Epidermal melanocyte (primary cell): ENCODE measurements around the gene NFIC.
"Not testable (repeated sequence)": the region's sequence is repeated elsewhere in the genome, so short reads cannot be mapped to it uniquely, and the experiment has no call there.

ENCODE experiments used
- DNase-seq: peaks from one replicate; pipeline ENCODE4 v3.0.0; 2011; ENCODE audit warnings: low spot score; ENCODE audit not compliant: insufficient read length

NFIC gene

GRCh38 chr19:3336680-3337523 lies 29.5 kb upstream of the NFIC start:
- DNase-seq, result no peak

- no peak for DNase-seq
Measured at GRCh38 chr19:3338541-3339181, 27.7 kb upstream of the NFIC start.

GRCh38 chr19:3340340-3340739 lies 26.0 kb upstream of the NFIC start:
- no peak for DNase-seq

- DNase-seq, result no peak
Measured at GRCh38 chr19:3342246-3342645, 24.1 kb upstream of the NFIC start.

- DNase-seq, result not testable (repeated sequence)
Measured at GRCh38 chr19:3342962-3343361, 23.4 kb upstream of the NFIC start.

GRCh38 chr19:3343619-3344502 lies 22.5 kb upstream of the NFIC start:
- DNase-seq, result no peak

- DNase-seq, result no peak
Measured at GRCh38 chr19:3344608-3345598, 21.5 kb upstream of the NFIC start.

GRCh38 chr19:3345850-3346460 lies 20.4 kb upstream of the NFIC start:
- DNase-seq, result no peak

- DNase-seq, result no peak
Measured at GRCh38 chr19:3346677-3347353, 19.6 kb upstream of the NFIC start.

- no peak for DNase-seq
Measured at GRCh38 chr19:3348042-3348441, 18.3 kb upstream of the NFIC start.

- not testable (repeated sequence) for DNase-seq
Measured at GRCh38 chr19:3348469-3348868, 17.9 kb upstream of the NFIC start.

GRCh38 chr19:3350014-3350663 lies 16.2 kb upstream of the NFIC start:
- DNase-seq, result no peak

GRCh38 chr19:3351702-3352447 lies 14.5 kb upstream of the NFIC start:
- no peak for DNase-seq

GRCh38 chr19:3353493-3353892 lies 12.9 kb upstream of the NFIC start:
- DNase-seq, result no peak

GRCh38 chr19:3356805-3357204 lies 9.6 kb upstream of the NFIC start:
- no peak for DNase-seq

GRCh38 chr19:3357271-3357991 lies 9.0 kb upstream of the NFIC start:
- DNase-seq, result no peak

- DNase-seq, result no peak
Measured at GRCh38 chr19:3357992-3358688, 8.2 kb upstream of the NFIC start.
